ENCODE results near the gene CRYBG2.

Gene CRYBG2

DNA sequence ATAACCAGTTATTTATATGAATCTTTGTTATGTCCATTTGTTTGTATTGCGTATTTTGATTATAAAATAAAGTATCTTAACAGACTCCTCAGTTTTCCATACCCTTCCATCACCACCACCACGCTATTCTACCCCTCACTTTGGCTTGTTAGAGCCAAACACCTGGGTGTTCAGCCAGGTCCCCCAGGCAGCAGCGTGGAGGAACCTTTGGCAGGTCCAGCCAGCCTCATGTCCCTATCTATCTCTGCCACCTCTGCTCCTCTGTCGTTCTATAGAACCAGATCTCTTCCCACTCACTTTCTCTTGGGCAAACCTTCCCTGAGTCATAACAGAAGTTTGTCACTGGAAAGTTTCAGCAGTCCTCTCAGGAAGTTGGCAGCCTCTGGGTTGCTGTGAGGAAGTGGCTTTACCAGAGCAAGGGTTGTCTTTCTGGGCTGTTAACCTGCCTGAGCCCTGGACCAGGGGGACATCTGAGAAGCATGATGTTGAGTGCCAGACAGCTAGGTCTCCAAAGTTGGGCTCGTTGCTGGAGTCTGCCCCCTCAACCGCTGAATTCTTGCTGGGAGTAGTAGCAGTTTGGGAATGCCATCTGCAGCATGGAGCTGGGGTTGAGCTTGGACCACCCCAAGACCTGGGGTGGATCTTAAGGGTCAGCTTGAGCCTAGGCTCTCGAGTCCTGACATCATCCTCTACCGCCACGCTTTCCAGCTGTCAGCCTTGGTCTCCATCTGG is 75.0 kb downstream of the CRYBG2 start:
- peak overlapping the region; percentile 90 for H3K4me3 ChIP-seq (ENCODE audit: low read depth, low read length)
- H3K4me1 ChIP-seq (ENCODE audit: control insufficient read depth, insufficient read depth, low read length, unreplicated experiment) = peaks cover 87% of the 10 kb centered on the region
- peaks cover 40% of the 10 kb centered on the region for H3K79me2 ChIP-seq (ENCODE audit: control insufficient read depth, insufficient read depth, low read length, unreplicated experiment)
- peak overlapping the region; percentile 89 for H3K27ac ChIP-seq (ENCODE audit: low read depth, low read length)
- no peaks in the 10 kb centered on the region for H3K27me3 ChIP-seq (ENCODE audit: insufficient read depth, low read length)
- H2AFZ ChIP-seq (ENCODE audit: low read length, unreplicated experiment) = no peak overlapping the region
- H3K36me3 ChIP-seq (ENCODE audit: insufficient read depth, low read length) = peaks cover 10% of the 10 kb centered on the region; the same call in 1 of the 2 replicates

DNA sequence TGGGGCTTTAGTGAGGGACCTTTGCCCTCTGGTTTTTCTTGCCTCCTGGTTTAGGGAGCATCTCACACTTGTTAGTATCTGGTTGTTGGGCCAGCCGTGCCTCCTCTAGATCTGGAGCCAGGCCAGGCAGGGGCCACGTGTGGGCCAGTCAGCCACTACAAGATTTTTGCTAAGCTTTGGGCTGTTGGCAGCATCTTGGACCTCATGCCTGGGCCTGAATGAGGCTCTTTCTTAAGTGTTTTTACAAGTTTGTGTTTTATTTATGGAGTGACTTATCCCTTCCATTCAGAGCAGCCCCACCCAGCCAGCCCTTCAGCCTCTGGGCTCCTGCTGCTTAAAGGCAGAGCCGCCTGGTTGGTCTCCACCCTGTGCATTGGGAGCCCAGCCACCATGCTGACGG is 75.6 kb downstream of the CRYBG2 start:
- Histone ChIP-seq H3K4me3 (ENCODE audit: low read depth, low read length) (peak overlapping the region; percentile 90), H3K36me3 (ENCODE audit: insufficient read depth, low read length) (peaks cover 10% of the 10 kb centered on the region; the same call in 1 of the 2 replicates), H3K27ac (ENCODE audit: low read depth, low read length) (peak overlapping the region; percentile 89), H3K4me1 (ENCODE audit: control insufficient read depth, insufficient read depth, low read length, unreplicated experiment) (peaks cover 81% of the 10 kb centered on the region), H3K27me3 (ENCODE audit: insufficient read depth, low read length) (no peaks in the 10 kb centered on the region), H2AFZ (ENCODE audit: low read length, unreplicated experiment) (no peak overlapping the region), H3K79me2 (ENCODE audit: control insufficient read depth, insufficient read depth, low read length, unreplicated experiment) (peaks cover 36% of the 10 kb centered on the region)

- H3K4me3 ChIP-seq (ENCODE audit: low read depth, low read length) = peak overlapping the region; percentile 18; the same call in 1 of the 2 replicates
- no peak overlapping the region for H2AFZ ChIP-seq (ENCODE audit: low read length, unreplicated experiment)
- peaks cover 30% of the 10 kb centered on the region for H3K79me2 ChIP-seq (ENCODE audit: control insufficient read depth, insufficient read depth, low read length, unreplicated experiment)
- H3K4me1 ChIP-seq (ENCODE audit: control insufficient read depth, insufficient read depth, low read length, unreplicated experiment) = peaks cover 76% of the 10 kb centered on the region
- H3K27ac ChIP-seq (ENCODE audit: low read depth, low read length) = peak overlapping the region; percentile 89
- H3K36me3 ChIP-seq (ENCODE audit: insufficient read depth, low read length) = peaks cover 10% of the 10 kb centered on the region; the same call in 1 of the 2 replicates
- H3K27me3 ChIP-seq (ENCODE audit: insufficient read depth, low read length) = no peaks in the 10 kb centered on the region
These were observed 76.2 kb downstream of the CRYBG2 start for GRCh38 chr1:26277719-26278118.

GRCh38 chr1:26277261-26277661 is 76.7 kb downstream of the CRYBG2 start:
- H3K36me3 ChIP-seq (ENCODE audit: insufficient read depth, low read length) = peaks cover 10% of the 10 kb centered on the region; the same call in 1 of the 2 replicates
- H2AFZ ChIP-seq (ENCODE audit: low read length, unreplicated experiment) = no peak overlapping the region
- peaks cover 26% of the 10 kb centered on the region for H3K79me2 ChIP-seq (ENCODE audit: control insufficient read depth, insufficient read depth, low read length, unreplicated experiment)
- peak overlapping the region; percentile 89 for H3K27ac ChIP-seq (ENCODE audit: low read depth, low read length)
- H3K27me3 ChIP-seq (ENCODE audit: insufficient read depth, low read length) = no peaks in the 10 kb centered on the region
- no peak overlapping the region for H3K4me3 ChIP-seq (ENCODE audit: low read depth, low read length)
- H3K4me1 ChIP-seq (ENCODE audit: control insufficient read depth, insufficient read depth, low read length, unreplicated experiment) = peaks cover 71% of the 10 kb centered on the region

- peak overlapping the region; percentile 89 for H3K27ac ChIP-seq (ENCODE audit: low read depth, low read length)
- H3K4me1 ChIP-seq (ENCODE audit: control insufficient read depth, insufficient read depth, low read length, unreplicated experiment) = peaks cover 63% of the 10 kb centered on the region
These were observed 77.5 kb downstream of the CRYBG2 start for GRCh38 chr1:26276432-26276838.

GRCh38 chr1:26275580-26276431 is 78.1 kb downstream of the CRYBG2 start:
- H3K27ac ChIP-seq (ENCODE audit: low read depth, low read length) = peak overlapping the region; percentile 89
- H3K36me3 ChIP-seq (ENCODE audit: insufficient read depth, low read length) = peaks cover 12% of the 10 kb centered on the region; the same call in 1 of the 2 replicates
- H3K27me3 ChIP-seq (ENCODE audit: insufficient read depth, low read length) = no peaks in the 10 kb centered on the region
- H3K79me2 ChIP-seq (ENCODE audit: control insufficient read depth, insufficient read depth, low read length, unreplicated experiment) = peaks cover 12% of the 10 kb centered on the region
- peak overlapping the region; percentile 53 for H2AFZ ChIP-seq (ENCODE audit: low read length, unreplicated experiment)
- H3K4me3 ChIP-seq (ENCODE audit: low read depth, low read length) = peak overlapping the region; percentile 19; the same call in 1 of the 2 replicates
- H3K4me1 ChIP-seq (ENCODE audit: control insufficient read depth, insufficient read depth, low read length, unreplicated experiment) = peaks cover 57% of the 10 kb centered on the region

More at GRCh38 chr1:26276432-26276838, 77.5 kb downstream of the CRYBG2 start:
- peak overlapping the region; percentile 44; the same call in 1 of the 2 replicates for H3K4me3 ChIP-seq (ENCODE audit: low read depth, low read length)
- H2AFZ ChIP-seq (ENCODE audit: low read length, unreplicated experiment) = no peak overlapping the region
- peaks cover 19% of the 10 kb centered on the region for H3K79me2 ChIP-seq (ENCODE audit: control insufficient read depth, insufficient read depth, low read length, unreplicated experiment)
- no peaks in the 10 kb centered on the region for H3K27me3 ChIP-seq (ENCODE audit: insufficient read depth, low read length)
- H3K36me3 ChIP-seq (ENCODE audit: insufficient read depth, low read length) = peaks cover 10% of the 10 kb centered on the region; the same call in 1 of the 2 replicates

- Histone ChIP-seq H3K4me3 (ENCODE audit: low read depth, low read length) (no peak overlapping the region), H3K36me3 (ENCODE audit: insufficient read depth, low read length) (peaks cover 18% of the 10 kb centered on the region; the same call in 1 of the 2 replicates), H3K27me3 (ENCODE audit: insufficient read depth, low read length) (no peaks in the 10 kb centered on the region), H2AFZ (ENCODE audit: low read length, unreplicated experiment) (no peak overlapping the region), H3K27ac (ENCODE audit: low read depth, low read length) (peak overlapping the region; percentile 89), H3K4me1 (ENCODE audit: control insufficient read depth, insufficient read depth, low read length, unreplicated experiment) (peaks cover 54% of the 10 kb centered on the region), H3K79me2 (ENCODE audit: control insufficient read depth, insufficient read depth, low read length, unreplicated experiment) (peaks cover 4% of the 10 kb centered on the region)
These were observed 79.0 kb downstream of the CRYBG2 start for GRCh38 chr1:26274801-26275425.

All from ACC112 (cell line).